Measurements from ENCODE around the gene CPNE2. TPM values are rescaled to one million over a fixed set of nuclear protein-coding genes. Genes with fewer than 3 reads are reported as not detected.
A peak's percentile ranks its signal among the peaks of the same experiment; 100 is the strongest.

The CPNE2 gene
- polyA plus RNA-seq, 6 donors from 2014 or later: 0.53 to 1.3 (median 0.76) TPM; not detected in 2

DNA sequence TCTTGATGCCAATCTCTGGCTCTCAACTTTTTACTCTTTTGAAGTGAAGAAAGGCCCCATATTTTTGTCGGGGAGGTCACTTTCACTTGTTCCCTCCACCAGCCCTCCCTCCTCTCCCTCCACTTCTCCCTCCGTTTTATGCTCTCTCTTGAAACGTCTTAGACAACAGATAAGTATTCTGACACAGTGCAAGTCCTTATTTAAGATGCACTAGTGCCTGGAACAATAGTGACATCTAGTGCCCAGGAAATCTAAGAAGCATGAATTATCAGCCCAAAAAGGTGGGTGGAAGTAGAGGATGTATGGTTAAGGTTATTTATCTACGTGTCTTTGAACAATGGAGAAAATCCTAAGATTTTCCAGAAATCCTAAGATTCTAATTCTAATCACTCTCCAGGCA, 75.6 kb downstream of the CPNE2 start:
- H3K27ac Mint-ChIP-seq: no peak overlapping the region
- H3K36me3 Mint-ChIP-seq: peaks cover 26 to 31% of the 10 kb centered on the region in 2 donors
- H3K4me3 Mint-ChIP-seq: no peak overlapping the region
- peak; percentile 63 to 80 for ATAC-seq (ENCODE audit: low read depth in 2 of 2)
- DNase-seq: peak; percentile 36
- peaks cover 4 to 9% (median 6%) of the 10 kb centered on the region in 3 donors for H3K4me1 Mint-ChIP-seq
- no peaks in the 10 kb centered on the region for H3K27me3 Mint-ChIP-seq
- no peaks in the 10 kb centered on the region for H3K9me3 Mint-ChIP-seq

DNA sequence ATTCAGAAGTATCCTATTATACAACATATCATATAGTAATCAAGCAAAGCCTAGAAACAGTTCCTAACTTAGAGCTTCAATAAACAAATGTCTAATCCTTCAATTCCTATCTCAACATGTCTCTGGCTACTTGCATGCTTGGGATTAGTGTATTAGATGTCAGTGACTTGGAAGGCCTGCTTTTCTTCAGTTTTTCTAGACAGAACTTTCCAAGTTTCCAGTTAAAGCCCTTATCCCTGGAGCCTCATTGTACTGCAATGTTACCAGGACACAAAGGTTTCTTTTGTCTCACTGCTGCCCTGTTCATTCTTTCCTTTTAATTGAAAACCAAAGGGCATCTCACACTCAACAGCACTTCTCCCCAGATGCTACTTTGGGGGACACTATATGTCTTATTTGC, 76.9 kb downstream of the CPNE2 start:
- H3K9me3 Mint-ChIP-seq: no peaks in the 10 kb centered on the region
- no peak for ATAC-seq (ENCODE audit: low read depth in 2 of 2)
- no peaks in the 10 kb centered on the region for H3K27me3 Mint-ChIP-seq
- H3K27ac Mint-ChIP-seq: no peak overlapping the region
- no peak overlapping the region for H3K4me3 Mint-ChIP-seq
- peaks cover 4 to 9% (median 7%) of the 10 kb centered on the region in 3 donors for H3K4me1 Mint-ChIP-seq
- peaks cover 27% of the 10 kb centered on the region in 2 donors for H3K36me3 Mint-ChIP-seq
- DNase-seq: no peak

DNA sequence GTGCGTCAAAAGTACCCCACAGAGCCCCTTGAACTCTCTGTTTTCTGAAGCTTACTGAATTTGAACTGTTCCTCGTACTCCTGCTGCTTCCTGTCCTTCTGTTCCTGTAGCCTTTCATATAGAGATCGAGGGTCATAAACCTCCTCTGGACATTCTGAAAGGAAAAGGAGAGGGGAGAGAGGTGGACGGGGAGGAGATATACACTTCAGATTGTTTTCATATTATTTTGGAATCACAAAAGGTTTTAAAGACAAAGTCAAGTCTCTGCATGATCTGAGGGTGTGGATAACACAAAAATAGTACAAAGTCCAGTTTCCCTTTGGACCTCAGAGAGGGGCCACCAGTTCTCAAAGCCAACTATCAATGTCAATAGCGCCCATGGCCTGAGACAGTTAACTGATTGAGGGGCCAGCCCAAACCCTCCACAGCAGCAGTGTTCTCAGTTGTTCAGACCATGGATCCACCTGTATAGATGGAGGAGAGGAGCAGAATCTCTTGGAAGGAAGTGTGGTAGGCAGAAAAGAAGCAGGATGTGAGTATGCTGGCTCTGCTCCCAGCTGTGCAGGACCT, 80.4 kb downstream of the CPNE2 start:
- Mint-ChIP-seq H3K9me3 (no peaks in the 10 kb centered on the region), H3K27me3 (no peaks in the 10 kb centered on the region), H3K4me3 (no peak overlapping the region), H3K4me1 (peaks cover 0 to 10% (median 9%) of the 10 kb centered on the region in 3 donors), H3K36me3 (peaks cover 16 to 20% of the 10 kb centered on the region in 2 donors), H3K27ac (peak overlapping the region in 1 of 6 donors; percentile 38)
- no peak for ATAC-seq (ENCODE audit: low read depth in 2 of 2)
- DNase-seq: no peak

DNA sequence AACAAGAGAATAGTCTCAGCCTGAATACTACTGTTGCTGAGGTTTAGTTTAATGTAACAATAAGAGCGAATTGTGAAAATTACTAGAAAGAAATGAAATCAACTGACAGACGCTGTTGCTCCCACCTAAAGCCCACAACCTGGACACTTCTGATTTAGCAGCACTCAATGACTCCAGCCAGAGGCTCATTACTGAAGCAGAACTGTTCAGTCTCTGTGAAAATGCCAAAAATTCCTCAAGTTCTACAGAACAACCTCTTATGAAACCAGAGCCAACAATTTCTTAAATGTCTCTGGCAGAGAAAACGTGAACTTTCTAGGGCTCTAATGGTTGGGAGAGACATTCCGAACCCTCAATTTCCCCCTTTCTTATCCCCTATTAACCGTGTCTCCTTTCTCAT, 83.5 kb downstream of the CPNE2 start:
- no peaks in the 10 kb centered on the region for H3K27me3 Mint-ChIP-seq
- peaks cover 14 to 17% of the 10 kb centered on the region in 2 donors for H3K36me3 Mint-ChIP-seq
- ATAC-seq (ENCODE audit: low read depth in 2 of 2): no peak
- H3K27ac Mint-ChIP-seq: peak overlapping the region in 1 of 6 donors; percentile 9
- peaks cover 5 to 16% (median 10%) of the 10 kb centered on the region in 3 donors for H3K4me1 Mint-ChIP-seq
- no peak for DNase-seq
- H3K9me3 Mint-ChIP-seq: no peaks in the 10 kb centered on the region
- no peak overlapping the region for H3K4me3 Mint-ChIP-seq

DNA sequence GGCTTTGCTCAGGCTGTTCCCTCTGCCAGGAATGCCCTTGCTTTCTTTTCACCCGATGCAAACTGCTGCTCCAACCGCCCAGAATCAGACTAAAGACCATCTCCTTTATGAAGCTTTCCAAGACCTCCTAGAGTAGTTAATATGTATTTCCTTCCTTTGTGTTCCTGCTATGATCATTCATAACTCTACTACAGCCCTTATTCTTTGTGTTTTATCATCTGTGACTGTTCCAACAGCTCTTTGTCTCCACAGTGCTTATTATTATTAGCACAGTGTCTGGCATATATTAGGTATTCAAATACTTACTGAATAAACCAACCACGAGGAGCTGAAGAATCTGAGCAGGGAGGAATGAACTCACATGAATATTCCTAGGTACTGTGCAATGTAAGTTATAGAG, 85.8 kb downstream of the CPNE2 start:
- H3K4me3 Mint-ChIP-seq: no peak overlapping the region
- no peaks in the 10 kb centered on the region for H3K27me3 Mint-ChIP-seq
- peaks cover 16 to 21% (median 17%) of the 10 kb centered on the region in 3 donors for H3K4me1 Mint-ChIP-seq
- ATAC-seq (ENCODE audit: low read depth in 2 of 2) (no peak), DNase-seq (no peak)
- H3K36me3 Mint-ChIP-seq: peaks cover 0 to 5% of the 10 kb centered on the region in 2 donors
- peak overlapping the region in 1 of 6 donors; percentile 57 for H3K27ac Mint-ChIP-seq
- no peaks in the 10 kb centered on the region for H3K9me3 Mint-ChIP-seq

DNA sequence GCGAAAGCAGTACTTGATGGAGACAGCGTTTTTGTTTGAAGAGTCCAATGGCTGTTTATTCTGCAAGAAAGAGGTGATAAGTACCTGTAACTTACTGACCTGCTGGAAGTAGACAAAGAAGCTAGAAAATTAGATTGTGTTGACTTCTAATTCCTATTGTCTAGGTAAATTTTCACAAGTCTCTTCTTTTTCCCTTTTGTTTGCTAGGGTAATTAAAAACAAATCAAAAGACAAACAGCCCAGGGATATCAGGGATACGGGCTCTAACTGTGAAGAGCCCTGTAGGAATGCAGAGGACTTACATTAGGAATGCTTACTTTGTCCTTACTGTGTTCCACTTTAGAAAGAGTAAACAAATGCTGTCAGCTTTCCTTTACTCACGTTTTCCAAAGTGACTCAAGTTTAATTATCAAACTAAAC, 86.4 kb downstream of the CPNE2 start:
- Mint-ChIP-seq H3K4me1 (peaks cover 18 to 25% (median 20%) of the 10 kb centered on the region in 3 donors), H3K36me3 (peaks cover 0 to under 1% of the 10 kb centered on the region in 2 donors), H3K27me3 (no peaks in the 10 kb centered on the region), H3K27ac (no peak overlapping the region), H3K4me3 (no peak overlapping the region), H3K9me3 (no peaks in the 10 kb centered on the region)
- ATAC-seq (ENCODE audit: low read depth in 2 of 2) (no peak), DNase-seq (no peak)

DNA sequence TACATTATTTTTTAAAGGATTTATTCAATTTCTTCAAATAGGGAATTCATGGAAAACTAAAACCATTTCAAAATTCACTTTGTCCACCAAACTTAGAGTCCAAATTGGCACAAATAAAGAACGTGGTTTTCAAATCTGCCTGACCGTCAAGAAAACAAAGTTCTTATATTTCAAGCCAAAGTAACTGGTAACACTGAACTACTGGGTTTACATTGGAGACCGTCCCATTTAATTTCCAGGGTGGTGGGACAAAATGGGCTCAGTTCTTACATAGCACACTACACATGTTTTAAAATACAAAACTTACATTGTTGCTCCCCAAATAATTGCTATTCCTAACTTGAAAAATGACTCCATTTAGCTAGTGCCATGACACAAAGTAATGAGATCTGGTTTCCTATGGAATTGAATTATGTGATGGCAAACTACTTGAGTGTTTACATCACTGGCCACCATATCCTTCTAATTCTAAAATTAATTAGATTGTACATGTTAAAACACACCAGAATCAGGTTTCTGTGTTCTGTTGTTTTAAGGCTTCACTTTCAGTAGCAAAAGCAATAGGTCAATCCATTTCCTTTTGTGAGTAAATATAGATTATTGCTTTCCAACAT, 86.9 kb downstream of the CPNE2 start:
- Mint-ChIP-seq H3K36me3 (no peaks in the 10 kb centered on the region), H3K9me3 (no peaks in the 10 kb centered on the region), H3K4me3 (no peak overlapping the region), H3K27ac (no peak overlapping the region), H3K27me3 (no peaks in the 10 kb centered on the region), H3K4me1 (peaks cover 23 to 29% (median 24%) of the 10 kb centered on the region in 3 donors)
- ATAC-seq (ENCODE audit: low read depth in 2 of 2) (no peak), DNase-seq (no peak)

DNA sequence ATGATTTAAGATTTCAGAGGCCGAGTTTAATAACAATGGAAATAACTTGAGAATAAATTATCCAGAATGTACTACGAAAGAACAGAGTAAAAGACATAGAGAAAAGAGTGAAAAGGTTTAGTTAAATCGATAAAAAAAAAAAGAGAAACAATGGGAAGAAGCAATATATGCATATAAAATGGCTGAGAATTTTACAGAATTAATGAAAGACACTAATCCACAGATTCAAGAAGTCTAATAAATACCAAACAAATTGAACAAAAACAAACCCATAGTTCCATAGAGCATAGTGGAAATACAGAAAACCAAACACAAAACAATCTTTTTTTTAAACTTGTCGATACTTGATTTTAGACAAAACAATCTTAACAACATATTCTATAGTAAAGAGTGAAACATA, 91.7 kb downstream of the CPNE2 start:
- Mint-ChIP-seq H3K4me3 (peak overlapping the region; percentile 32 to 100 (median 97)), H3K36me3 (no peaks in the 10 kb centered on the region), H3K27me3 (no peaks in the 10 kb centered on the region), H3K27ac (peak overlapping the region in 5 of 6 donors; percentile 7 to 98 (median 53)), H3K9me3 (no peaks in the 10 kb centered on the region), H3K4me1 (peaks cover 38 to 66% (median 51%) of the 10 kb centered on the region in 3 donors)
- no peak for ATAC-seq (ENCODE audit: low read depth in 2 of 2)
- no peak for DNase-seq

DNA sequence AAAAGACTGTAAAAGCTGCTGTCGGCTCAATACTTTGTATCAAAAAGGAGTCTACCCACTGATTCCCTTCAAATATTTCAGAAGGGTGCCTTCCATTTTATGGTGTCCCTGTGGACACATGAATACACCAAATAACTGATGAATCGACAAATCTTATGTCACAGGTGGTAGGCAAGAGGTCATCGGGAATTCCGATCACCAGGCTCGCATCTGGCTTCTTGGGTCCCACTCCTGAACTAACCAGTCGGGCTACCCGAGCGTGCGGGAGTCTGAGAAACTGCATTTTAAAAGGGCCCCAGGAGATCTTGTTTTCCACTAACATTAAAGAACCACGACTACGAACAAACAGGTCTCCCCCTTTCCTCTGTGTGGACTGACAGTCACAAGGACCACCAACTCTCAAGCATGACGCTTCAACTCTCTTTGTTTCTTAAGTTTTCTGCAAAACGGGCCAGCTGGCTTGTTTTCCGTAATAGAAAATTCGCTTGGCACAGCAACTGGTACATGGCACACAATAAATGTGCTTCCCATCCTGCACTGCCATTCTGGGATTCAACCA, 92.6 kb downstream of the CPNE2 start:
- ATAC-seq (ENCODE audit: low read depth in 2 of 2) (no peak), DNase-seq (peak; percentile 2)
- Mint-ChIP-seq H3K9me3 (no peaks in the 10 kb centered on the region), H3K4me1 (peaks cover 40 to 70% (median 51%) of the 10 kb centered on the region in 3 donors), H3K27me3 (no peaks in the 10 kb centered on the region), H3K27ac (peak overlapping the region; percentile 18 to 98 (median 97)), H3K36me3 (no peaks in the 10 kb centered on the region), H3K4me3 (peak overlapping the region; percentile 94 to 100 (median 98))

DNA sequence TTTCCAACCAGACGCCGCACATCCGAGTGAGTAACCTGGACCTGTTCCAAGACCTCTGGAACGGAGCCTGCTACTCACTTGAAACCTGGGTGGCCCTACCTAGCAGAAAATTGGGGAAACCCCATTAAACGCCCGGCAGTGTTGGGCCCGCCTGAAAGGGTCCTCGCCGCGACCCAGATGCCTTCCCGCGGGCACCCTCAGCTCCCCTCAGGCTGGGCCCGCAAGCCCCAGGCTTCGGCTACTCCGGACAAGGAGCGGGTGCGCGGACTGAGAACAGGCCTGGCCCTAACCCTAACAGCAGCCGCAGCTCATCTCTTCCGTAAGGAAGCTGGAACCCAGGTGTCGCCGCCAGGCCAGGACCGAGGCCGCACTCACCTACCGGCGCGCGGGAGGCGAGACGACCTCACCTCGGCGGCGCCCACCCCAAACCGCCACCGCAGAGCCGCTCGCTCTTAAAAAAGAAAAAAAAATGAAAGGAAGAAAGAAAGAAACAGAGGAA, 93.1 kb downstream of the CPNE2 start:
- Mint-ChIP-seq H3K4me1 (peaks cover 42 to 69% (median 51%) of the 10 kb centered on the region in 3 donors), H3K9me3 (no peaks in the 10 kb centered on the region), H3K36me3 (no peaks in the 10 kb centered on the region), H3K27ac (peak overlapping the region; percentile 94 to 99 (median 98)), H3K27me3 (no peaks in the 10 kb centered on the region), H3K4me3 (peak overlapping the region; percentile 94 to 100 (median 98))
- ATAC-seq (ENCODE audit: low read depth in 2 of 2) (peak; percentile 31 to 32), DNase-seq (no peak)

DNA sequence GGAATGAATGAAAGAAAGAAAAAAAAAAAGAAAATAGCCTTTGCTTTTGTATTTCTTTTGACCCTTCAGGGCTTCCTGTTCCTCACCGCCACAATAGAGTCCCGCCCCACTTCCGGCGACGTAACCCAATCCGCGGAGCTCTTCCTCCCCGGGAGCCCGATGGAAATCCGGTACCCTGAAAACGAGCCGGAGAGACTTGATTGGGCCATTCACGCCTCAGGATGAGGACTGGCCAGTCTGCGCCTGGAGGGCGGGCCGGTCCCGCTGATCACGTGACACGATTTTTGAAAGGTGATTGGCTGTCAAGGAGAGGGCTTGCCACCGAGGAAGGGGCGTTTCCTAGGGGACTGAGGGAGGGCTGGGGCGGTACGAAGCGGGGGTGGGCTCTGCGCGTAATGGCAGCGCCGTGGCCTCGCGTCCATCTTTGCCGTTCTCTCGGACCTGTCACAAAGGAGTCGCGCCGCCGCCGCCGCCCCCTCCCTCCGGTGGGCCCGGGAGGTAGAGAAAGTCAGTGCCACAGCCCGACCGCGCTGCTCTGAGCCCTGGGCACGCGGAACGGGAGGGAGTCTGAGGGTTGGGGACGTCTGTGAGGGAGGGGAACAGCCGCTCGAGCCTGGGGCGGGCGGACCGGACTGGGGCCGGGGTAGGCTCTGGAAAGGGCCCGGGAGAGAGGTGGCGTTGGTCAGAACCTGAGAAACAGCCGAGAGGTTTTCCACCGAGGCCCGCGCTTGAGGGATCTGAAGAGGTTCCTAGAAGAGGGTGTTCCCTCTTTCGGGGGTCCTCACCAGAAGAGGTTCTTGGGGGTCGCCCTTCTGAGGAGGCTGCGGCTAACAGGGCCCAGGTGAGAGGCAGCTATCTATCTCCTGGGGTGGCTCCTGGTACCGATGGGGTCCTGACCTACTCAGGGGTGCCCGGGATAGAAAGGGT, 93.8 kb downstream of the CPNE2 start, which contains the start of the genes PSME3IP1 and RSPRY1:
PSME3IP1 (minus strand) TSS at position 95 of the 927 bp plus-strand sequence. CDS start 12,185 bp downstream, outside the sequence.
RSPRY1 (plus strand) TSS at position 385 of the 927 bp plus-strand sequence. CDS start 18,330 bp downstream, outside the sequence.
- peak within 1 kb of the TSS; percentile 94 to 99 (median 98) for H3K27ac Mint-ChIP-seq
- no peaks in the 10 kb centered on the region for H3K9me3 Mint-ChIP-seq
- ATAC-seq (ENCODE audit: low read depth in 2 of 2): peak; percentile 88 to 89
- no peaks in the 10 kb centered on the region for H3K36me3 Mint-ChIP-seq
- H3K27me3 Mint-ChIP-seq: no peaks in the 10 kb centered on the region
- peaks cover 44 to 64% (median 55%) of the 10 kb centered on the region in 3 donors for H3K4me1 Mint-ChIP-seq
- peak within 1 kb of the TSS; percentile 94 to 100 (median 98) for H3K4me3 Mint-ChIP-seq
- DNase-seq: peak; percentile 99

DNA sequence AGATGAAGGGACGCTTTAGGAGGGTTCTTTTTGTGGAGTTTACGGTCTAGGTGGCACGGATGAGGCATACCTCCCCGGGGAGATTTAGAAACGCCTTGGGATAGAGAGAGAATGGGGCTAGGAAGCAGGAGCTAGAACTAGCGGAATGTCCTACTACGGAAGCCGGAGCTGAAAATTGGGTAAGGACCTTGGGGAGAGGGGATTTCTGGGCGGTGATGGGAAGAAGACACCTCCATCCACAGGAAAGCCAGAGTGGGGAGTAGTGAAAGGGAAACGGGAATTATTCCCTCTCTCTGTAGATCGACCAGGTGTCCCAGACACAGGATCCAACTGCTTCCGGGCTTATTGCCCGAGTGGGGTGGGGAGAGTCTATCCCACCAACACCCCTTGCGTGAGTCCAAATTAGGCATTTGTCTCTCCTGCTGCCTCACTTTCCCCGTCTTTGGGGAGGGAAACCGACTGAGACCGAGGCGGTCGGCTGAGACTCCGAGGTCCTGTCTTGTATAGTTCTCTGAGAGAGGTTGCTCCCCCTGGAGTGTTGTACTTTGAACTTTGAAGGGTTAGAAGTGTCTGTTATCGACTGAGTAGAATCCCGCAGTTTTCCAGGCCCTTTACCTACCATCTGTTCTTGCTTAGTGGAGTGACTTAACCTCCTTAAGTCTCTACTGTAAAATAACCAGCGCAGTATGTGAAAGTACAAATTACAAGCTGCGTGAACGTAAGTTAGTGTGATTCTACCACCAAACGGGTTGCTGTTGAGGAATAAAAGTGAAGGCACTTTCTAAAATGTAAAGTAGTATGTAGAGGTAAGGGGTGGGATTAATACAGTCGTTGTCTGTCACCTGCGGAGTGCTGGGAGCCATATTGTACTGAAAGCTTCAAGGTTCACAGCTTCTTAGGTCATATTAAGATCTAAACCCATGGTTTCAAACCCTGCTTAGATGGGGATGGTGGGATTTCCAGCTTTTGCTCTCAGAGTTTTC, 94.8 kb downstream of the CPNE2 start:
- no peak for ATAC-seq (ENCODE audit: low read depth in 2 of 2)
- no peaks in the 10 kb centered on the region for H3K9me3 Mint-ChIP-seq
- H3K4me3 Mint-ChIP-seq: peak overlapping the region; percentile 94 to 100 (median 98)
- peak; percentile 7 for DNase-seq
- peaks cover 43 to 57% (median 56%) of the 10 kb centered on the region in 3 donors for H3K4me1 Mint-ChIP-seq
- H3K27ac Mint-ChIP-seq: peak overlapping the region; percentile 94 to 99 (median 98)
- H3K27me3 Mint-ChIP-seq: no peaks in the 10 kb centered on the region
- H3K36me3 Mint-ChIP-seq: no peaks in the 10 kb centered on the region
